COLO829 (cell line): Measurements from ENCODE around the gene PPA2.
"Not testable (repeated sequence)": the region's sequence is repeated elsewhere in the genome, so short reads cannot be mapped to it uniquely, and the experiment has no call there.

Source experiments
- DNase-seq: peaks from one replicate; pipeline ENCODE4 v3.0.0; 2012; ENCODE audit warnings: low spot score

PPA2 gene

GRCh38 chr4:105458541-105458940, 15.3 kb downstream of the PPA2 start:
- DNase-seq, result not testable (repeated sequence)

GRCh38 chr4:105458001-105458400, 15.9 kb downstream of the PPA2 start:
- no peak for DNase-seq

DNA sequence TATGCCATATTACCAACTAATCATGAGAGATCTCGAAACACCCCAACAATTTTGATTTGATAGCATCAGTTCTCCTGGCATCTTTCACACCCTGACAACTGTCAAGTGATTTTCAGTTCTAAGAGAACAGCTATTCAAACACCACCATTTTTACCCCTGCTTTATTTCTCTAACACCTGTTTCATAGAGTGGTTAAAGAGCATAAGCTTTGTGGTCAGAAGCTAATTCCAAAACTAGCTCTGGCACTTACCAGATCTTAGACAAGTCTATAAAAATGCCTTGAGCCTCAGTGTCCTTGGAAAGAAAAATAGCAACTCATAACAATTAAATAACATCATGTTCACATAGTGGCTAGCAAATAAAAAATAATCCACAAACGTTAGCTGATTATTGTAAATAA, 17.9 kb downstream of the PPA2 start:
- no peak for DNase-seq

DNA sequence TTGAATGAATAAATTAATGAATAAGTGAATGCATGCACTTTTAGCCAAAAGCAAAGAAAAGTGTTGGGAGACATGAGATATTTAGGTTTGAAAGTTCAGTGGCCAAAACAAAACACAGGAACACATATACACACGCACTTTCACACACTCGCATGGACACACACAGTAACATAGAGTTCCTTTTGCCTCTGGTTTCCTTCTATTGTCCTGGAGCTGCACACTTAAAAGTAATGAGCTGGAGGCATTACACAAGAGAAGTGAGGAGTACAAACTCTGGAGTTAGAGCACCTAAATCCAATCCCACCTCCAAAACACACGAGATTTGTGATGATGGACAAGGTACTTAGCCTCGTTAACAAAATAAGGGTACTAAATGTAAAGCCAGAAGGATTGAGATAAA, 18.7 kb downstream of the PPA2 start:
- no peak for DNase-seq

DNA sequence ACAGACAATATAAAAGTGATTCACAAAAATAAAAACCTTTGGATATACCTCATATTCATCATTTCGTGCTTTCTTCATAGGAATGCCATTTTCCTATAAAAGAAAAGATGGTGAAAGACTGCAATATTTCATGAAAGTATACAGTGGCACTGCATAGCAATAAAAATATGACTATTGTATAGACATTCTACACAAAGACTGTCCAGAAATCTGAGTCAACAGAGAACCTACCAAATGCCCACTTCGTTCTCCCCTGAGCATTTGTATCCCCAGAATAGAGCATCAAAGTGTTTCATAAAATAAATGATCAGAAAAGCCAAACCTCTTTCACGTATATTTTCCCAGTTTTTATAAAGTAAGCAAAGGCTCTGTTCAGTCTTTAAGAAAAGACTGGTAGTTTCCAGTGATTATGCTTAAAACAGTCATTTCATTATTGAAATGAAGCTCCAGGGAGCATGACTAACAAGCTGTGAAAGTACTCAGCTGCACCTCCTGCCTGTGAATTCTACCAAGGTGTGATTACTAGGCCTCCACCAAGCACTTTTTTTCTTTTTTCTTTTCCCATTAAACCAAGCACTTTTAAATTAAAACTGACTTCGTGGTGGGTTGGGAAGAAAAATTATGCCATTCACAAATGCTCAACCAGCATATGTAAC, 20.2 kb downstream of the PPA2 start:
- DNase-seq, result peak; percentile 46

DNA sequence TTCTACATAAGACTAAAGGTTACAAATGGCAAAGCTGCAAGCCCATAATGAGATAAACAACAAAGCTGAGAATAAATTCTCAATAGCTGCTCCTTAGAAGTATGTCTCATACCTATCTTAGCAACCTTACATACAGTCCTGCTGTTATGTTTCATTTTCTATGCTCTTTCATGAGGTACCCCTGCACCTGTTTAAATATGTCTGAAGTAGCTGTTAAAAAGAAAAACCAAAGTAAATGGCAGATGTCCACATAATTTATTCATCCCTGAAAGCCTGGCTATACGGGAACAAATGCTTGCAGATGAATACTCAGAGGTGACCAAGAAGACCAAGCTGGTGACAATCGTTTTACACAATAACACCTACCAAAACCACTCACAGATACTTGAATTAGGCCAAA, 22.5 kb downstream of the PPA2 start:
- no peak for DNase-seq

DNA sequence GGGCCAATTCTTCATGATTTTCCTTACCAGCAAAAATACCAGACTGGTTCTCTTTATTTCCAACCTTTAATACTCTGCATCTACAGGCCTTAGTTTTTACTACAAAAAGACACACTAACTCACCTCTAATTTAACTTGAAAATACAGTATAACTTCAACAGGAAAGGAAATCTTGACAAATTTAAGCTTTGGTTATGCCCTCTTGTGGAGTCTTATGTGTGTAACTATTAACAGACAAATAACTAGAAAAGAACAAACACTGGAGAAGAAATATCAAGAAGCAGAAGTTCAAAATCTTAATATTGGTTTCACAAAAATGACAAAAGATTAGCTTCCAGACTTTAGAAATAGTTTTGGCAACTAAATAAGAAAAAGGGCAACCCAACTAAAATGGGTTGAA, 33.0 kb downstream of the PPA2 start:
- DNase-seq, result no peak

- DNase-seq, result no peak
These were observed 36.2 kb downstream of the PPA2 start for GRCh38 chr4:105437637-105438036.

GRCh38 chr4:105436414-105436813, 37.4 kb downstream of the PPA2 start:
- DNase-seq, result no peak

- no peak for DNase-seq
These were observed 38.9 kb downstream of the PPA2 start for GRCh38 chr4:105434940-105435339.

DNA sequence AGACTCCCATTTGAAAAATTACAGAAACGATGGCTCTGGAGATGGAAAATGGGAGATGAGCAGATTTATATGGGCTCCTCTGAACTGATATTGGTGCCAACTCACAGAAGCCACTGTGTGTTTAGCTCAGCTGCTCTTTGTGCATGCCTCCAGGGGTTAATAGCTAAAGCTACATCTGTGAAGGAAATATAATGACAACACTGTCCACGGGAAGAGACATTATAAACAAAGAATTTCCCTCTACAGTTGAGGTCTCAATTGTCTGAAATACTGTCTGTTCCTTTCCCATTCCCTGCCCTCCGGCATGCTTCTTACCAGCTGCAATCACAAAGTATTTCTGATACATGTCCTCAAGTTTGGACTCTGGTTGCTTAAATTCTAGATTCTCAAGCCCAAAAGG, 40.4 kb downstream of the PPA2 start:
- DNase-seq, result peak; percentile 15

- no peak for DNase-seq
These were observed 41.4 kb downstream of the PPA2 start for GRCh38 chr4:105432438-105432837.

DNA sequence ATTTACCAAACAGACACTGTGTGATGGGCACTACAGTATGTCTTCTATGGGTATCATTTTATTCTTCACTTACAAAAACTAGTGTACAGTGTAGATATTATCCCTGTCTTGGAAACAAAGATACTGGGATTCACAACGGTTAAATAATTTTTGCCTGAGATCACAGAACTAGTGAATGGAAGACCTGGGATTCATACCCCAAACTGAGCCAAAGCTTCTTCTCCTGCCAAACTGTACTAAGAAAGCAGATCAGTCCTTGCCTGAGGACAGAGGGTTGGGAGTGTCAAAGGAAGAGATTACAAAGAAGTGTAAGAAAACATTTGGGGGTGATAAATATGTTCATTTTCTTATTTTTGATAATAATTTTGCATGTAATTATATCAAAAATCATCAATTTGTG, 43.1 kb downstream of the PPA2 start:
- no peak for DNase-seq

GRCh38 chr4:105426187-105426897, 47.5 kb downstream of the PPA2 start:
- DNase-seq, result no peak

DNA sequence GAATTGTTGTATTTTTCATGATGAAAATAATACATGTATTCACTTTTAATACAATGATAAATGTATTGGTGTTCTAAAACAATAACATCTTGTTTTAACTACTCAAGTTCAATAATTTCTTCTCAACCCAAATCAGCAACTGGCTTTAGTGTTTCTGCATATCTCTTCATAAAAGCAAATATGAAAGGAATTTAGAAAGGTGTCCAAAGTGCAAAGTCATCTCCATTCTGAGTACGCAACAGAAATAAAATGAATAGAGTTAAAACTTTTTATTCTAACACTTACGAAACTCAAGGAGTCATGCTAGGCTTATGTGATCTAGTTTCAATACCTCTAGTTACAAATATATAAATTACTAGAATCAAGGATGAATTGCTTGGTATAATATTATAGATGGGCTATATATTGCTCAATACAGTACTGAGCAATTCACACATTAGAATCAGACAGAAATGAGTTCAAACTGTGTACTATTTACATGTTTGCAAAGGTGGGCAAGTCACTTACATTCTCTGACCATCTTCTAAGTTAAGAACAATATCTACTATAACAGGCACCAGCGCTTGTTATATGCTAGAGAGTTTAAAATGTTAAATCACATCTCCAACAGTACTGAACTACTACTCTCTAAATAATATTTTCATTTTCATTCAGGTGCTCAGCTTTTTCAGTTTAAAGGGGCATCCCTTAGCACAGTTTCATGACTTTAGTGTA, 51.5 kb downstream of the PPA2 start:
- DNase-seq, result no peak

DNA sequence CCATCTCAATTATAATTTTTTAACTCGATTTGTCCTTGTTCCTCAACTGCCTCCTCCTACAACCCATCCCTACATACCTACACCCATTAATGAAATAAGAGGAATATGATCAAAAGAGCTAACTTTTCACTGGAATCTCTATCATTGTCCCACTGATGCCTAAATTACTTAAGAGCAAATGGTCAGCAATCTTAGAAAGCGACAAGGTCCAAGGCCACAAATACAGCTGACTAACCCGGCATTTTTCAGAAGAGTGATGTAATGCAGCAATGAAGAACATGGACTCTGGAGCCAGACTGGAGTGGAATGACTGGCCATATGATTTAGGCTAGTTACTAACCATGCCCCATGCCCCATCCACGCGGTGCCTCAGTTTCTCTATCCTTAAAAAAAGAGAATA, 56.2 kb downstream of the PPA2 start:
- DNase-seq, result no peak

DNA sequence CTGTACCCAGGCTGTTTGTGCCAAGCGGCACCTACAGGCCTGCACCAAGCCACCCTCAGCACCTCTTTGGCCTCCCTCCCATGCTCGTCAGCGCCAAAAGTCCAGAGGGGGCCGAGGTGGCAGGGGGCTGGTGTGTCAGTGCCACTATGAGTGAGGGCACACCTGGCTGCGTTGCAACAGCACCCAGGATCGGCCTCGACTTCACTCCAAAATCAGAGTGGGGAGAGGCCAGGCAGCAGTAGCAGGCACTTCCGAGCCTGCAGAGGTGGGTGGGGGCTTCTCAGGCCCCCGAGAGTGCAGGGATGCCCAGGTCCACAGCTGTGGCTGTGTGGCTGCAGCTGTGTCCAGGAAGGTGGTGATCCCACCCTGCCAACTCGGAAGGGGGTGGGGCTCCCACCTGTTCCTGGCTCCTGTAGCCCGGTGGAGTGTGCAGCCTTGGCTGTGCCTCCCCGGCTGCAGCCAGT, 58.5 kb downstream of the PPA2 start:
- DNase-seq, result no peak

DNA sequence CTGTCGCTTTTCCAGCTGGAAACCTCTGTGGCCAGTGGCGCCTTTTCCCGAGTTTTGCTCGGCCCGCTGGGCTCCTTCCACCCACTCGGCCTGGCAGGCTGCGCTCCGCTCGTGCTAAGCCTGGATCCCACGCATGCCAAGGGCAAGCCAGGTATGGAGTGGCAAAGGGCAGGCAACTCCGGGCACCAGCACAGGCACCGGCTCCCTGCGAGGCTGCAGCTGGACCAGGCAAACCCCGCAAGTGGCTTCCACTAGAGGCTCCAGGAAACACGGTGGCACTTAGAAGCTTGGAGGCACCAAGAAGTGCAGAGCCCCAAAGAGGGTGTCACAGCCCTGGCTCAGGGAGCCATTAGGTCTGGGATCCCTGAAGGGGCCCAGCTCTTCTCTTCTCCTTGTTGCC, 59.5 kb downstream of the PPA2 start:
- DNase-seq, result no peak

- DNase-seq, result not testable (repeated sequence)
These were observed 64.7 kb downstream of the PPA2 start for GRCh38 chr4:105409135-105409534.

GRCh38 chr4:105400901-105401677, 72.8 kb downstream of the PPA2 start:
- no peak for DNase-seq

- DNase-seq, result peak; percentile 4
These were observed 74.2 kb downstream of the PPA2 start for GRCh38 chr4:105399532-105400161.

DNA sequence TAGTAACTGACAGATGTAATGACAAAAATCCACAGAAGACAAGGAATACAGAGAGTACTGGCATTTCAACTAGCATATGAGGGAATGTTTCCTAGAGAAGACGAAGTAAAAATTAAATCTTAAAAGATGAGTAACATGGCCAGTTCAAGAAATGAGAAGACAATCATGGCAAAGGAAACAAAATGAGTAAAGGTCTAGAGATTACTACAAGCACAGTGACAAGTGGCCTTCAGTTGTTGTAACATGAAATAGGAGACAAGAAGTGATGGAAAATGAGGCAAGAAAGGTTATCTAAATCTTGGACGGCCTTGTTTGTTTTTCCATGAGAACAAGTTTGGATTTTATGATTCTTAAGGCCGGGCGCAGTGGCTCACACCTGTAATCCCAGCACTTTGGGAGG, 81.0 kb downstream of the PPA2 start:
- DNase-seq, result no peak
